Astrocyte (in vitro differentiated cells and primary cell): Measurements from ENCODE around the gene PAM16.

Experiments used
- EZH2 ChIP-seq: IDR thresholded peaks from 2 replicates; pipeline ENCODE4 v1.6.1; 2012; ENCODE audit warnings: mild to moderate bottlenecking, low read length, inconsistent platforms; ENCODE audit not compliant: insufficient read depth
- TF ChIP-seq, protein P1 (sequence below): IDR thresholded peaks from 2 replicates; pipeline ENCODE4 v1.5.1; 2011; ENCODE audit warnings: low read depth, mild to moderate bottlenecking, inconsistent platforms, low read length, moderate library complexity; ENCODE audit not compliant: insufficient read depth

DNA sequence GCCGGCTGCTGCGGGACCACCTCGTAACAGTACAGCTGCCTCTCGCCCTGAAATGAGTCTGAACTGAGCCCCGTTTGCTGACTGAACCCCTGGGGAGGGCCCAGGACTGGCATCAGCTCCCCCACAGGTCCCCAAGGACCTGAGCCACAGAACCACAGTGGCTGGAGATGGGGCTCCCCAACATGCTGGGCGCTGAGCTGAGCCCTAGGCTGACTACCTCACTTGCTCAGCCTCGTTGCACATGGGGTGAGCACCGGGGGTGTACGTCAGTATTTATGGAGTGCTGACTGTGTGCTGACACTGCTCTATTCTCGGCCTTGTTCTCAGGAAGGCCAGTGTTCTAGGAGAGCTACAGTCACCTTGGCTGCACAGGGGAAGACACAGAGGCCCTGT, 13.9 kb upstream of the PAM16 start:
- TF ChIP-seq, protein P1, sequence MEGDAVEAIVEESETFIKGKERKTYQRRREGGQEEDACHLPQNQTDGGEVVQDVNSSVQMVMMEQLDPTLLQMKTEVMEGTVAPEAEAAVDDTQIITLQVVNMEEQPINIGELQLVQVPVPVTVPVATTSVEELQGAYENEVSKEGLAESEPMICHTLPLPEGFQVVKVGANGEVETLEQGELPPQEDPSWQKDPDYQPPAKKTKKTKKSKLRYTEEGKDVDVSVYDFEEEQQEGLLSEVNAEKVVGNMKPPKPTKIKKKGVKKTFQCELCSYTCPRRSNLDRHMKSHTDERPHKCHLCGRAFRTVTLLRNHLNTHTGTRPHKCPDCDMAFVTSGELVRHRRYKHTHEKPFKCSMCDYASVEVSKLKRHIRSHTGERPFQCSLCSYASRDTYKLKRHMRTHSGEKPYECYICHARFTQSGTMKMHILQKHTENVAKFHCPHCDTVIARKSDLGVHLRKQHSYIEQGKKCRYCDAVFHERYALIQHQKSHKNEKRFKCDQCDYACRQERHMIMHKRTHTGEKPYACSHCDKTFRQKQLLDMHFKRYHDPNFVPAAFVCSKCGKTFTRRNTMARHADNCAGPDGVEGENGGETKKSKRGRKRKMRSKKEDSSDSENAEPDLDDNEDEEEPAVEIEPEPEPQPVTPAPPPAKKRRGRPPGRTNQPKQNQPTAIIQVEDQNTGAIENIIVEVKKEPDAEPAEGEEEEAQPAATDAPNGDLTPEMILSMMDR = no peak
- no peak for TF ChIP-seq EZH2
